Measurements from ENCODE around the gene GRK7.

The GRK7 gene

DNA sequence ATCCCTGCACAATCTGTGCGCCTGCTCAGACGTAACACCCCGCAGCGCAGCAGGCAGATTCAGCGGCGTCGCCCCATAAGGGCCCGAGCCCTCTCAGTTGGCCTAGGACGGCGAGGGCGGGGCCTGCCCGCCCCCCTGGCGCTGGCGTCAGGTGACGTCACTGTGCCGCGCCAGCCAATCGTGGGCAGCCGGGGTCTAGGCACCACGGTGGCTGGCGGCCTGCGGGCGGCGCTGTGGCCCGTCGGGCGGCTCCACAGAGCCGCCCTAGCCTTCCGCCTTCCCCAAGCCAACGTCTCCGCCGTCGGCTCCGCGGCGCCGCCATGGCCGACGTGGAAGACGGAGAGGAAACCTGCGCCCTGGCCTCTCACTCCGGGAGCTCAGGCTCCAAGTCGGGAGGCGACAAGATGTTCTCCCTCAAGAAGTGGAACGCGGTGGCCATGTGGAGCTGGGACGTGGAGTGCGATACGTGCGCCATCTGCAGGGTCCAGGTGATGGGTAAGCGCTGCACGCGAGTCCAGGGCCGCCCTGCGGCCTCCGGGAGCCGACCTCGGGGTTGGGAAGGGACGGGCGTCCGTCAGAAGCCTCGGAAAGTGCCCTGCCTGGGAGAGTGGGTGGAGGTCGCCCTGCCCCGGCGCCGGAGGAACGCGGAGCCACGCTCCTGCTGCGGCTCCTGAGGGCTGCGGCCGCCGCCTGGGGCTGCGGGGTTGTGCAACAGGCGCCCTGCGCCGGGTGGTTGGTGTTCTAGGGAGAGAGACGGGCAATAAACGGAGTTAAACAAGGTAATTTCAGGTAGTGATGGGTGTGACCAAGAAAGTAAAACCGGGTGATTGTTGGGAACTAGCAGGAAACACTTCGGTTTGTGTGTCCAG lies 25.0 kb upstream of the GRK7 start, which contains the start of gene RNF7:
Gene RNF7 (plus strand): TSS at position 277 of the 869 bp plus-strand sequence. CDS start 44 bp downstream, at position 321.
- H3K27ac ChIP-seq = peak within 1 kb of the TSS; percentile 83
- TF ChIP-seq, protein P1, sequence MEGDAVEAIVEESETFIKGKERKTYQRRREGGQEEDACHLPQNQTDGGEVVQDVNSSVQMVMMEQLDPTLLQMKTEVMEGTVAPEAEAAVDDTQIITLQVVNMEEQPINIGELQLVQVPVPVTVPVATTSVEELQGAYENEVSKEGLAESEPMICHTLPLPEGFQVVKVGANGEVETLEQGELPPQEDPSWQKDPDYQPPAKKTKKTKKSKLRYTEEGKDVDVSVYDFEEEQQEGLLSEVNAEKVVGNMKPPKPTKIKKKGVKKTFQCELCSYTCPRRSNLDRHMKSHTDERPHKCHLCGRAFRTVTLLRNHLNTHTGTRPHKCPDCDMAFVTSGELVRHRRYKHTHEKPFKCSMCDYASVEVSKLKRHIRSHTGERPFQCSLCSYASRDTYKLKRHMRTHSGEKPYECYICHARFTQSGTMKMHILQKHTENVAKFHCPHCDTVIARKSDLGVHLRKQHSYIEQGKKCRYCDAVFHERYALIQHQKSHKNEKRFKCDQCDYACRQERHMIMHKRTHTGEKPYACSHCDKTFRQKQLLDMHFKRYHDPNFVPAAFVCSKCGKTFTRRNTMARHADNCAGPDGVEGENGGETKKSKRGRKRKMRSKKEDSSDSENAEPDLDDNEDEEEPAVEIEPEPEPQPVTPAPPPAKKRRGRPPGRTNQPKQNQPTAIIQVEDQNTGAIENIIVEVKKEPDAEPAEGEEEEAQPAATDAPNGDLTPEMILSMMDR (IDR thresholded peaks at IDR 0.05) = peak; percentile 98
- TF ChIP-seq ZFX (IDR thresholded peaks at IDR 0.05; ENCODE audit: borderline replicate concordance) = no peak

DNA sequence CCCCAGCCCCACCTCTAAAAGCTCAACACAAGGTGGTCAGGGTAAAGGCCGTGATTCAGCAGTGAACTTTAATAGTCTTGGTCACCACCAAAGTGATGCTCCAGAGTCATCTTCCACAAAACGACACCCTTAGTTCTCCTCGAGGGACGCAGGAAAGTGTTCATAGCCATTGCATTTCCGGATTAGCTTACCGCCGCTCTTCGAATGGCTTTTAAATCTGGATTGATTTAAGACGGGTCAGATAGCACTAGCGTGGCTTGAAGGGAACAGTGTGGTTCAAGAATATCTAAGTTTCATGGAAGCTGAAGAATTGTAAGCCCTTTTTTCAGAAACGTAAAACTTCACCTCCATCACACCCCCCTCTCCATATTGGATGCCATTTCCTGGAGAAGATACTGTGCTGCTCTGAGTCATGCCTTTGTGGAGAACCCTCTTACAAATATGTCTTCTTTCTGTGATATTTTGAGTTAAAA lies 24.3 kb upstream of the GRK7 start:
- H3K27ac ChIP-seq = peak overlapping the region; percentile 83
- TF ChIP-seq, protein P1 (IDR thresholded peaks at IDR 0.05) = no peak
- no peak for TF ChIP-seq ZFX (IDR thresholded peaks at IDR 0.05; ENCODE audit: borderline replicate concordance)

DNA sequence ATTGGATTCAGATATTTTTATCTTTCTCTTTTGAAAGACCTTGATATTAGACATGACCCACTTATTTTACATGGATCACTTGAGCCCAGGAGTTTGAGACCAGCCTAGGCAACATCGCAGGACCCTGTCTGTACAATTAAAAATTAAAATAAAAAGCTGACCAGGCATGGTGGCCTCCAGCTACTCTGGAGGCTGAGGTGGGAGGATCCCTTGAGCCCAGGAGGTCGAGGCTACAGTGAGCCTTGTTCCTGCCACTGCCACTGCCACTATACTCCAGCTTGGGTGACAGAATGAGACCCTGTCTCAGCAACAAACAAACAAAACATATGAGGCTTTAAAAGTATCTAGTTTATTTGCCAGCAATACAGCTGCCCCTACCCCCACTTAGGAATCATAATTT lies 23.5 kb upstream of the GRK7 start:
- H3K27ac ChIP-seq = peak overlapping the region; percentile 83; the same call in 1 of the 2 replicates
- TF ChIP-seq, protein P1 (IDR thresholded peaks at IDR 0.05) = no peak
- no peak for TF ChIP-seq ZFX (IDR thresholded peaks at IDR 0.05; ENCODE audit: borderline replicate concordance)

DNA sequence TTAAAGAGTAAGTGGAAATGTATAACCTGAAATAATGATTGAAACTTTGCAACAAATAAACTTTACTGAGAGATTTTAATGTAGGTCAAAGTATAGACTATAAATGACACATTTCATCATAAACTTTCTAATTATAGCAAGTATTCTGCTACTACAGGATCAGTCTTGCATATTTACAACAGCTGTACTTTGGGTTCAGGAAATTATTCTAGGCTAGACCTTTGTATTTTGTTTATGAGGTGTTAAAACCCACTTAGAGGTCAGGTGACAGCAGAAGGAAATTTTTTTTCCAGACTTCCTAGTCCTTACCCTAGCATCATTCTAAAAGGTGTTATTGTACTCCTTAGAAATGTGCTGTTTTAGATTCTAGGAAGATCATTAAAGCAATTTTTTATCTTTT lies 22.9 kb upstream of the GRK7 start:
- no peak for TF ChIP-seq ZFX (IDR thresholded peaks at IDR 0.05; ENCODE audit: borderline replicate concordance)
- TF ChIP-seq, protein P1 (IDR thresholded peaks at IDR 0.05) = no peak
- H3K27ac ChIP-seq = no peak overlapping the region

GRCh38 chr3:141743305-141743704 lies 19.9 kb upstream of the GRK7 start:
- no peak overlapping the region for H3K27ac ChIP-seq
- TF ChIP-seq ZFX (IDR thresholded peaks at IDR 0.05; ENCODE audit: borderline replicate concordance) = no peak

GRCh38 chr3:141746962-141747361 lies 16.2 kb upstream of the GRK7 start:
- no peak overlapping the region for H3K27ac ChIP-seq
- TF ChIP-seq, protein P1 (IDR thresholded peaks at IDR 0.05) = no peak
- TF ChIP-seq ZFX (IDR thresholded peaks at IDR 0.05; ENCODE audit: borderline replicate concordance) = no peak

DNA sequence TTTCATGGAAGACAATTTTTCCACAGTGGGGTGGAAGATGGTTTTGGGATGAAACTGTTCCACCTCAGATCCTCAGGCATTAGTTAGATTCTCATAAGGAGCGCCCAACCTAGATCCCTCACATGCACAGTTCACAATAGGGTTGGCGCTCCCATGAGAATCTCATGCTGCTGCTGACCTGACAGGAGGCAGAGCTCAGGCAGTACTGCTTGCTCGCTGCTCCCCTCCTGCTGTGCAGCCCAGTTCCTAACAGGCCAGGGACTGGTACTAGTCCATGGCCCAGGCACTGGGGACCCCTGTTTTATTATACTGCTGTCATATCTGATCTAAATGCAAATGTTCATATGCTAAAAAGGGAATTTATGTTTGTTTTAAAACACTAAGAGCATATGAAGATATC lies 9.8 kb upstream of the GRK7 start:
- TF ChIP-seq ZFX (IDR thresholded peaks at IDR 0.05; ENCODE audit: borderline replicate concordance) = no peak
- TF ChIP-seq, protein P1 (IDR thresholded peaks at IDR 0.05) = no peak
- no peak overlapping the region for H3K27ac ChIP-seq

Measured in 22Rv1 (cell line).